CD8-positive, alpha-beta memory T cell (primary cell): ENCODE results near the gene ADGRV1. TPM values are rescaled to one million over a fixed set of nuclear protein-coding genes. Genes with fewer than 3 reads are reported as not detected.
A peak's percentile ranks its signal among the peaks of the same experiment; 100 is the strongest.
"Not testable (repeated sequence)": the region's sequence is repeated elsewhere in the genome, so short reads cannot be mapped to it uniquely, and the experiment has no call there.

Source experiments
- CTCF ChIA-PET: fragments of 350-600 bp; sonication (Branson Sonifier 250); formaldehyde crosslinking; loops from one replicate; lab custom pipeline; 2021; ENCODE audit warnings: antibody characterized with exemption; lab: Charles Lee
- POLR2A ChIA-PET: fragments of 350-600 bp; sonication (Branson Sonifier 250); formaldehyde crosslinking; loops from one replicate; lab custom pipeline; 2021; ENCODE audit warnings: antibody characterized with exemption; lab: Charles Lee
- DNase-seq, 5 donors: peaks; one replicate each; pipeline versions ENCODE4 v3.0.0 to v3.0.0-alpha.2; 2020 to 2022; ENCODE audit warnings: mixed read lengths in 1 of 5
- H3K27ac ChIP-seq: one replicate; pipeline ENCODE4 v1.7.0; 2013; ENCODE audit warnings: low read depth, mild to moderate bottlenecking, low read length, moderate library complexity
- H3K27me3 ChIP-seq: 2 replicates; pipeline ENCODE4 v1.7.0; 2013; ENCODE audit warnings: low read length, mild to moderate bottlenecking; ENCODE audit not compliant: insufficient read depth, poor library complexity, severe bottlenecking
- H3K36me3 ChIP-seq: 2 replicates; pipeline ENCODE4 v1.7.0; 2013; ENCODE audit warnings: mild to moderate bottlenecking, low read length, moderate library complexity; ENCODE audit not compliant: insufficient read depth
- H3K4me1 ChIP-seq: 2 replicates; pipeline ENCODE4 v1.7.0; 2013; ENCODE audit warnings: mild to moderate bottlenecking, low read length, moderate library complexity; ENCODE audit not compliant: insufficient read depth
- H3K4me3 ChIP-seq: 2 replicates; pipeline ENCODE4 v1.7.0; 2013; ENCODE audit warnings: mild to moderate bottlenecking, low read length
- H3K9me3 ChIP-seq: 2 replicates; pipeline ENCODE4 v1.7.0; 2013; ENCODE audit warnings: mild to moderate bottlenecking, low read length
- H3K27ac Mint-ChIP-seq, 8 donors: one replicate each; pipeline ENCODE4 v1.8.0; 2020 to 2021; ENCODE audit warnings: mixed read lengths in 8 of 8, mild to moderate bottlenecking in 6 of 8, inconsistent platforms in 3 of 8, moderate library complexity in 3 of 8
- H3K27me3 Mint-ChIP-seq, 2 donors: one replicate each; pipeline ENCODE4 v1.8.0; 2020 to 2021; ENCODE audit warnings: mixed read lengths in 2 of 2, mild to moderate bottlenecking in 1 of 2, moderate library complexity in 1 of 2
- H3K36me3 Mint-ChIP-seq, 3 donors: one replicate each; pipeline ENCODE4 v1.8.0; 2020 to 2021; ENCODE audit warnings: mixed read lengths in 3 of 3, inconsistent platforms in 1 of 3, mild to moderate bottlenecking in 1 of 3
- H3K4me1 Mint-ChIP-seq, 3 donors: one replicate each; pipeline ENCODE4 v1.8.0; 2020 to 2021; ENCODE audit warnings: mixed read lengths in 3 of 3, inconsistent platforms in 1 of 3, mild to moderate bottlenecking in 1 of 3
- H3K4me3 Mint-ChIP-seq, 7 donors: one replicate each; pipeline ENCODE4 v1.8.0; 2020 to 2021; ENCODE audit warnings: mixed read lengths in 7 of 7, mild to moderate bottlenecking in 6 of 7, moderate library complexity in 4 of 7, inconsistent platforms in 2 of 7
- H3K9me3 Mint-ChIP-seq, 5 donors: one replicate each; pipeline ENCODE4 v1.8.0; 2020 to 2022; ENCODE audit warnings: mixed read lengths in 5 of 5, mild to moderate bottlenecking in 3 of 5, moderate library complexity in 2 of 5, inconsistent platforms in 1 of 5
- polyA plus RNA-seq: library from polyadenylated mRNA; unstranded; fragments of 300-500 nt; fragmentation: Illumina TruSeq; gene quantifications from one replicate; pipeline ENCODE4 v1.2.3, GENCODE V29; 2021
- total RNA-seq, 2 experiments: library from RNA; stranded (reverse); gene quantifications; one replicate each; pipeline ENCODE4 v1.2.3, GENCODE V29; 2021

The ADGRV1 gene
- total and polyA plus RNA-seq, 3 experiments from 2014 or later: 0.33 to 0.44 TPM; not detected in 1

GRCh38 chr5:90602681-90603080 lies 44.1 kb downstream of the ADGRV1 start:
- Histone ChIP-seq H3K27me3 (no peaks in the 10 kb centered on the region), H3K9me3 (no peaks in the 10 kb centered on the region), H3K4me1 (no peaks in the 10 kb centered on the region), H3K36me3 (no peaks in the 10 kb centered on the region), H3K27ac (no peak overlapping the region), H3K4me3 (no peak overlapping the region)
- Mint-ChIP-seq H3K27me3 (peaks cover 2 to 20% of the 10 kb centered on the region in 2 donors), H3K9me3 (peaks cover 0 to 2% (median 0%) of the 10 kb centered on the region in 5 donors), H3K4me1 (no peaks in the 10 kb centered on the region), H3K27ac (no peak overlapping the region), H3K36me3 (no peaks in the 10 kb centered on the region), H3K4me3 (no peak overlapping the region)
- POLR2A ChIA-PET: no interaction called here
- CTCF ChIA-PET: no interaction called here
- no peak for DNase-seq

GRCh38 chr5:90606539-90606938 lies 47.9 kb downstream of the ADGRV1 start:
- Histone ChIP-seq H3K36me3 (no peaks in the 10 kb centered on the region), H3K27me3 (no peaks in the 10 kb centered on the region), H3K27ac (no peak overlapping the region), H3K4me3 (no peak overlapping the region), H3K4me1 (no peaks in the 10 kb centered on the region), H3K9me3 (no peaks in the 10 kb centered on the region)
- Mint-ChIP-seq H3K27ac (no peak overlapping the region), H3K36me3 (no peaks in the 10 kb centered on the region), H3K27me3 (peaks cover 4 to 33% of the 10 kb centered on the region in 2 donors), H3K9me3 (no peaks in the 10 kb centered on the region), H3K4me3 (no peak overlapping the region), H3K4me1 (no peaks in the 10 kb centered on the region)
- ChIA-PET CTCF (no interaction called here), POLR2A (no interaction called here)
- DNase-seq: no peak

GRCh38 chr5:90612919-90613318 lies 54.3 kb downstream of the ADGRV1 start:
- H3K4me1 Mint-ChIP-seq: peaks cover 0 to 6% (median 6%) of the 10 kb centered on the region in 3 donors
- H3K27me3 ChIP-seq: no peaks in the 10 kb centered on the region
- H3K36me3 Mint-ChIP-seq: no peaks in the 10 kb centered on the region
- H3K4me1 ChIP-seq: no peaks in the 10 kb centered on the region
- no peaks in the 10 kb centered on the region for H3K9me3 ChIP-seq
- no peaks in the 10 kb centered on the region for H3K9me3 Mint-ChIP-seq
- DNase-seq: no peak
- POLR2A ChIA-PET: no interaction called here
- H3K27ac Mint-ChIP-seq: no peak overlapping the region
- CTCF ChIA-PET: no interaction called here
- H3K27ac ChIP-seq: no peak overlapping the region
- no peaks in the 10 kb centered on the region for H3K36me3 ChIP-seq
- H3K4me3 Mint-ChIP-seq: no peak overlapping the region
- peaks cover 2 to 13% of the 10 kb centered on the region in 2 donors for H3K27me3 Mint-ChIP-seq
- H3K4me3 ChIP-seq: no peak overlapping the region

- Mint-ChIP-seq H3K4me3 (peak overlapping the region in 1 of 7 donors; percentile 2), H3K9me3 (no peaks in the 10 kb centered on the region), H3K4me1 (peaks cover 0 to 6% (median 6%) of the 10 kb centered on the region in 3 donors), H3K27me3 (peaks cover 0 to 11% of the 10 kb centered on the region in 2 donors), H3K36me3 (no peaks in the 10 kb centered on the region), H3K27ac (no peak overlapping the region)
- H3K4me1 ChIP-seq: no peaks in the 10 kb centered on the region
- no peaks in the 10 kb centered on the region for H3K36me3 ChIP-seq
- no peaks in the 10 kb centered on the region for H3K9me3 ChIP-seq
- no peaks in the 10 kb centered on the region for H3K27me3 ChIP-seq
- CTCF ChIA-PET: no interaction called here
- no peak for DNase-seq
- no peak overlapping the region for H3K27ac ChIP-seq
- H3K4me3 ChIP-seq: no peak overlapping the region
- POLR2A ChIA-PET: no interaction called here
Measured at GRCh38 chr5:90613459-90613858, 54.9 kb downstream of the ADGRV1 start.

- Mint-ChIP-seq H3K9me3 (no peaks in the 10 kb centered on the region), H3K4me1 (peaks cover 0 to 6% (median 6%) of the 10 kb centered on the region in 3 donors), H3K27me3 (peaks cover 0 to 6% of the 10 kb centered on the region in 2 donors), H3K27ac (no peak overlapping the region), H3K4me3 (no peak overlapping the region), H3K36me3 (no peaks in the 10 kb centered on the region)
- Histone ChIP-seq H3K9me3 (no peaks in the 10 kb centered on the region), H3K27ac (peak overlapping the region; percentile 52), H3K36me3 (no peaks in the 10 kb centered on the region), H3K4me1 (no peaks in the 10 kb centered on the region), H3K27me3 (no peaks in the 10 kb centered on the region), H3K4me3 (no peak overlapping the region)
- no peak for DNase-seq
- ChIA-PET POLR2A (no interaction called here), CTCF (no interaction called here)
Measured at GRCh38 chr5:90613918-90614504, 55.4 kb downstream of the ADGRV1 start.

- no peaks in the 10 kb centered on the region for H3K9me3 Mint-ChIP-seq
- H3K27me3 ChIP-seq: no peaks in the 10 kb centered on the region
- H3K4me3 Mint-ChIP-seq: no peak overlapping the region
- no peak overlapping the region for H3K27ac Mint-ChIP-seq
- H3K4me1 ChIP-seq: no peaks in the 10 kb centered on the region
- H3K36me3 Mint-ChIP-seq: no peaks in the 10 kb centered on the region
- no peak overlapping the region for H3K27ac ChIP-seq
- DNase-seq: no peak
- CTCF ChIA-PET: no interaction called here
- no peaks in the 10 kb centered on the region for H3K36me3 ChIP-seq
- H3K9me3 ChIP-seq: no peaks in the 10 kb centered on the region
- POLR2A ChIA-PET: no interaction called here
- peaks cover 0 to 6% (median 6%) of the 10 kb centered on the region in 3 donors for H3K4me1 Mint-ChIP-seq
- no peak overlapping the region for H3K4me3 ChIP-seq
- peaks cover 0 to under 1% of the 10 kb centered on the region in 2 donors for H3K27me3 Mint-ChIP-seq
Measured at GRCh38 chr5:90615355-90615754, 56.8 kb downstream of the ADGRV1 start.

GRCh38 chr5:90618071-90618470 lies 59.5 kb downstream of the ADGRV1 start:
- ChIA-PET CTCF (no interaction called here), POLR2A (no interaction called here)

GRCh38 chr5:90619762-90620161 lies 61.2 kb downstream of the ADGRV1 start:
- H3K9me3 ChIP-seq, DNase-seq, H3K4me3 Mint-ChIP-seq, CTCF ChIA-PET, H3K9me3 Mint-ChIP-seq, H3K27me3 Mint-ChIP-seq, H3K36me3 ChIP-seq, H3K27me3 ChIP-seq, H3K36me3 Mint-ChIP-seq, POLR2A ChIA-PET, H3K4me3 ChIP-seq, H3K27ac Mint-ChIP-seq, H3K4me1 Mint-ChIP-seq, H3K27ac ChIP-seq, H3K4me1 ChIP-seq: not testable (repeated sequence)

More at GRCh38 chr5:90618071-90618470, 59.5 kb downstream of the ADGRV1 start:
- Mint-ChIP-seq H3K9me3 (no peaks in the 10 kb centered on the region), H3K36me3 (no peaks in the 10 kb centered on the region), H3K4me3 (no peak overlapping the region), H3K4me1 (peaks cover 0 to 5% (median 4%) of the 10 kb centered on the region in 3 donors), H3K27ac (no peak overlapping the region), H3K27me3 (peaks cover 0 to 5% of the 10 kb centered on the region in 2 donors)
- Histone ChIP-seq H3K9me3 (no peaks in the 10 kb centered on the region), H3K27ac (no peak overlapping the region), H3K36me3 (no peaks in the 10 kb centered on the region), H3K27me3 (no peaks in the 10 kb centered on the region), H3K4me1 (no peaks in the 10 kb centered on the region), H3K4me3 (no peak overlapping the region)
- no peak for DNase-seq
